GM10266 (cell line): Measurements from ENCODE around the gene PLIN5.

Experiments
- DNase-seq: peaks from one replicate; pipeline ENCODE4 v3.0.0; 2012; ENCODE audit errors: extremely low spot score
- CTCF ChIP-seq: IDR thresholded peaks from 2 replicates; pipeline ENCODE4 v1.5.1; 2012; ENCODE audit warnings: mild to moderate bottlenecking, low read depth; ENCODE audit not compliant: control insufficient read depth, insufficient read depth; ENCODE audit errors: missing control alignments

PLIN5 gene

DNA sequence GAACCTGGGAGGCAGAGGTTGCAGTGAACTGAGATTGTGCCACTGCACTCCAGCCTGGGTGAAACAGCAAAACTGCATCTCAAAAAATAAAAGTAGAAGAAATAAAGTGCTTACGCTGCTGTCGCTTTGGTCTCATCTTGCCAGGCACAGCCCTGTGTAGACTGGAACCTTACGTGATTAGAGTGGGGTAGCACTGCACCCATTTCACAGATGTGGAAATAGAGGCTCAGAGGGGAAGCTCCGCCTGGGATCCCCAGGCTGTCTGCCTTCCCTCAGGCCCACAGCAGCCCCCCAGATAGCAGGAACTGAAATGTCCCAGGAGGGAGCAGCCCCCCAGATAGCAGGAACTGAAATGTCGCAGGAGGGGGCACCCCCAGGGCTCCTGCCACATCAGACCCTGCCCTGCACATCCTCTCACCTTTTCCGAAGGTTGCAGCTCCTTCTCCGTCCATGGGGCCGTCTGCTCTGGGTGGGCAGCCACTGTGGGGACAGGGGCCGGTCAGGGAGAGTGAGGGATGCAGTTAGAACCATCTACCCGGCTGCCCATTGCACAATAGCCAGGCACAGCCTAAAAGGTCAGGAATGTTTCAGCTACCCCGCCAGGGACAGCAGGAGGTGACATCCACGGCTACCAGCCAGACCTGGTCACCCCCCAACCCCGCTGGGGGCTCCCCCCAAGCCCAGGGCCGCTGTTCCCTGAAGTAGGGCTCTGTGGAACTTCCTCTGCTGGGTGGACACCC is 18.7 kb downstream of the PLIN5 start:
- TF ChIP-seq CTCF = no peak
- DNase-seq = no peak

GRCh38 chr19:4515732-4516131 is 19.3 kb downstream of the PLIN5 start:
- DNase-seq = no peak
- TF ChIP-seq CTCF = no peak

- no peak for DNase-seq
- TF ChIP-seq CTCF = no peak
Observed at GRCh38 chr19:4513248-4513647, 21.8 kb downstream of the PLIN5 start.

DNA sequence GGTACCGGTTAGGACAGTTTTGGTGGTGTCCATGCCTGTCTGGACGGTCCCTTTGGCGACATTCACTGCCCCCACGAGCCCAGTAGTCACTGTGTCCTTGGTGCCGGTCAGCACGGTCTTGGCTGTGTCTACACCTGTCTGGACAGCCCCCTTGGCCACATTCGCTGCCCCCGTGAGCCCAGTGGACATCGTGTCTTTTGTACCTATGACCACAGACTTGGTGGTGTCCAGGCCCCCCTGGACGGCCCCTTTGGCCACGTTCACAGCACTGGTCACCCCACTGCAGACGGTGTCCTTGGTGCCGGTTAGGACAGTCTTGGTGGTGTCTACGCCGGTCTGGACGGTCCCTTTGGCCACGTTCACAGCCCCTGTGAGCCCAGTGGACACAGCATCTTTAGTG is 23.0 kb downstream of the PLIN5 start:
- no peak for TF ChIP-seq CTCF
- DNase-seq = no peak

- no peak for TF ChIP-seq CTCF
- no peak for DNase-seq
Observed at GRCh38 chr19:4511300-4512054, 23.5 kb downstream of the PLIN5 start.

- DNase-seq = no peak
- TF ChIP-seq CTCF = no peak
Observed at GRCh38 chr19:4510435-4511255, 24.4 kb downstream of the PLIN5 start.
